T-helper 1 cell treated with Interleukin-12 subunit alpha and Interleukin-12 subunit beta and Interleukin-4 antibody, amounts not matched to agents 30 μg/mL and 1 μg/mL, for 36 hours (primary cell): ENCODE measurements around the gene ITIH2.
A peak's percentile ranks its signal among the peaks of the same experiment; 100 is the strongest.
"Not testable (repeated sequence)": the region's sequence is repeated elsewhere in the genome, so short reads cannot be mapped to it uniquely, and the experiment has no call there.

Experiments
- H3K27ac Mint-ChIP-seq: one replicate; pipeline ENCODE4 v1.8.0; 2021; ENCODE audit warnings: mild to moderate bottlenecking, mixed read lengths
- H3K27me3 Mint-ChIP-seq: one replicate; pipeline ENCODE4 v1.8.0; 2021; ENCODE audit warnings: low read depth, mixed read lengths
- H3K36me3 Mint-ChIP-seq: one replicate; pipeline ENCODE4 v1.8.0; 2021; ENCODE audit warnings: low read depth, mixed read lengths
- H3K4me1 Mint-ChIP-seq: one replicate; pipeline ENCODE4 v1.8.0; 2021; ENCODE audit warnings: low read depth, mixed read lengths
- H3K4me3 Mint-ChIP-seq: one replicate; pipeline ENCODE4 v1.8.0; 2021; ENCODE audit warnings: mild to moderate bottlenecking, moderate library complexity, mixed read lengths
- H3K9me3 Mint-ChIP-seq: one replicate; pipeline ENCODE4 v1.8.0; 2021; ENCODE audit warnings: mixed read lengths

The ITIH2 gene

GRCh38 chr10:7686351-7687171 is 16.6 kb upstream of the ITIH2 start:
- Mint-ChIP-seq H3K4me1 (peaks cover 13% of the 10 kb centered on the region), H3K27me3 (peaks cover 26% of the 10 kb centered on the region), H3K36me3 (peaks cover 3% of the 10 kb centered on the region), H3K9me3 (peaks cover 23% of the 10 kb centered on the region), H3K4me3 (no peak overlapping the region), H3K27ac (no peak overlapping the region)

DNA sequence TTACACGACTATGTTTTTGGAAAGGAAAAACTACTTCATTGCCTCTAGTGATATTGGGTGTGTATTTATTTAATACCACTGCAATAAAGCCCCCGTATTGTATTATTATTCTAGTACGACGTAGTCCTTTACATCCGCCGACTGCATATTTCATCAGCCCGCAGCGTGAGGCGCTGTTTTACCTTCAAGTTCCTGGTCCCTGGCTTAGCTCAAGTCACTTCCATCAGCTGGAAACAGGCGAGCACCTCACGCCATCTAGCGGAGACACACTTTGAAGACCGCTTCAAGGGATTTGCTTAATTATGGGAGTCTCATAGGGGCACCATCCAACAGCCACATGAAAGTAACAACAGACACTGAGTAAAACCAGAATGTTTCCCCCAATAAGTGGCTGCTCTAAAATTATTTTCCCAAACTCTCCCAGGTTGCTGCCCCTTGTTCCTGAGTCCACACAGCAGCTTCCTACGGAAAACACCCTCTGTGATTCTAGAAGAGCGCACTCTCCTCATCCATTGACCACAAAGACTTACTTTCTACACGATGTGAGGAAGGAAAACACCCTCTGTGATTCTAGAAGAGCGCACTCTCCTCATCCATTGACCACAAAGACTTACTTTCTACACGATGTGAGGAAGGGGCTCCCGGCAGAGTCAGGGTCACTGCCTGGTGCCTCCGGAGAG is 15.7 kb upstream of the ITIH2 start:
- Mint-ChIP-seq H3K36me3 (peaks cover 4% of the 10 kb centered on the region), H3K27ac (no peak overlapping the region)

DNA sequence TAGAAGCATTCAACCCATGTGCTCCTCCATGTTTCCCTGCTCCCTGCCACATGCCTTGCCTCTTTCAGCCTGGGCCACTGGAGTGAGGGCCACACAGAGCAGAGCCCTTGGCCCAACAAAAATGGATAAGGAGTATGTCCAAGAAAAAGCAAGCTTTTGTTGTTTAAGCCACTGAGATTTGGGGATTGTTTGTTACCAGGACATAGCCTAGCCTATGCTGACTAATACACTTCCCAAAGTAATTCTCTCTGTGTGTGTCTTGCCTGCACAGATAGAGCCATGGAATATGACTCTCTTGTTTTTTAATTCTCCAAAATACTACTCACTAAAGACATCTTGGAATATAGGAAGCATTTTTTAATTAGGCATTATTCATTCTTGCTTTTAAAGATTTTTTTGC is 13.5 kb upstream of the ITIH2 start:
- Mint-ChIP-seq H3K36me3 (peaks cover 11% of the 10 kb centered on the region), H3K27me3 (peaks cover 7% of the 10 kb centered on the region), H3K27ac (no peak overlapping the region), H3K4me1 (peaks cover 20% of the 10 kb centered on the region), H3K4me3 (no peak overlapping the region), H3K9me3 (peaks cover 44% of the 10 kb centered on the region)

More for the DNA sequence above, 15.7 kb upstream of the ITIH2 start:
- H3K4me1 Mint-ChIP-seq, result peaks cover 15% of the 10 kb centered on the region
- peaks cover 31% of the 10 kb centered on the region for H3K9me3 Mint-ChIP-seq
- H3K27me3 Mint-ChIP-seq, result peaks cover 24% of the 10 kb centered on the region
- no peak overlapping the region for H3K4me3 Mint-ChIP-seq

GRCh38 chr10:7690885-7691597 is 12.1 kb upstream of the ITIH2 start:
- peaks cover 20% of the 10 kb centered on the region for H3K4me1 Mint-ChIP-seq
- not testable (repeated sequence) for H3K27me3 Mint-ChIP-seq, H3K4me3 Mint-ChIP-seq
- H3K36me3 Mint-ChIP-seq, result peaks cover 11% of the 10 kb centered on the region
- peaks cover 44% of the 10 kb centered on the region for H3K9me3 Mint-ChIP-seq
- peak overlapping the region; percentile 53 for H3K27ac Mint-ChIP-seq

DNA sequence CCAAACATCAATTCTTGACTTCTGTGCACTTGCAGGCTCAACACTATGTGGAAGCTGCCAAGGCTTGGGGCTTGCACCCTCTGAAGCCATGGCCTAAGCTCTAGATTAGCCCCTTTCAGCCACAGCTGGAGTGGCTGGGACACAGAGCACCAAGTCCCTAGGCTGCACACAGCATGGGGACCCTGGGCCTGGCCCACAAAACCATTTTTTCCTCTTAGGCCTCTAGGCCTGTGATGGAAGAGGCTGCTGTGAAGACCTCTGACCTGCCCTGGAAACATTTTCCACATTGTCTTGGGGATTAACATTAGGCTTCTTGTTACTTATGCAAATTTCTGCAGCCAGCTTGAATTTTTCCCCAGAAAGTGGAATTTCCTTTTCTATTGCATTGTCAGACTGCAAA is 10.7 kb upstream of the ITIH2 start:
- Mint-ChIP-seq H3K36me3 (peaks cover 11% of the 10 kb centered on the region), H3K4me1 (peaks cover 15% of the 10 kb centered on the region), H3K9me3 (peaks cover 44% of the 10 kb centered on the region)
- H3K27me3 Mint-ChIP-seq, H3K27ac Mint-ChIP-seq, H3K4me3 Mint-ChIP-seq: not testable (repeated sequence)

- H3K9me3 Mint-ChIP-seq, result peaks cover 44% of the 10 kb centered on the region
- not testable (repeated sequence) for H3K27me3 Mint-ChIP-seq, H3K4me3 Mint-ChIP-seq, H3K27ac Mint-ChIP-seq
- H3K36me3 Mint-ChIP-seq, result peaks cover 11% of the 10 kb centered on the region
- peaks cover 15% of the 10 kb centered on the region for H3K4me1 Mint-ChIP-seq
Measured at GRCh38 chr10:7693194-7693593, 9.9 kb upstream of the ITIH2 start.

DNA sequence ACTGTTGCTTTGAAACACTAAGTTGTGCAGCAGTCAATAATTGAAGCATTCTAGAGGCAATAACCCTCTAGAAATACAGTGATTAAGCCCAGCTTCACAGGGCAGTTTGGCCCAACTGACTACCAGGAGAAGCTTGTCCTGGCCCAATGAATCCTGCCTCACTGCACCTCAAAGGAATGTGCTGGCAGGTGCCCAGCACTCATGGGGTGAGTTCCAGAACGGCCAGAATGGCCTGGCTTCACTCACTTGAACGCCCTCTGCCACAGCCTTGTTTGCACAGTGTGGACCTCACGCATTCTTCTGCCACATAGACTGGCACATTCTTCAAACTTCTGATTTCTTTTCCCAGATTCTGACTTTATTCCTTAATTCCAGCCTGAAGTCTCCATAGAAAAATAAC is 6.6 kb upstream of the ITIH2 start:
- no peaks in the 10 kb centered on the region for H3K27me3 Mint-ChIP-seq

DNA sequence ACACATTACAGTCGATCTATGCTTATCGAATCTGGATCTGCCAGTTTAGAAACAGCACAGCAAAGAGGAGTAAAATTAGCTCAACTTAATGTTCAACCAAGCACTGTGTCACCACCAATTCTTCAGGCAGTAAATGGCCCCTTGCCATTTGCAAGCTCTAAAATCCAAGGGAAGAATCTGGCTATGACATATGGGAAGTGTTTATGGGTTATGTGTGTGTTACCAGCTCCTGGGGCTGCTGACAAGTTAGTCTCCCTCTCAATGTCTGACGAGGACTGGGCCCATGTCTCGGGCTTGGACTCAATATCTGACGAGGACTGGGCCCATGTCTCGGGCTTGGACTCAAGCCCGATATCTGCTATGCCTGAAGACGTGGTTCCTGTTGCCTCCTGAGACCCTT is 5.7 kb upstream of the ITIH2 start:
- no peak overlapping the region for H3K4me3 Mint-ChIP-seq
- peaks cover 7% of the 10 kb centered on the region for H3K36me3 Mint-ChIP-seq
- H3K27ac Mint-ChIP-seq, result no peak overlapping the region
- H3K27me3 Mint-ChIP-seq, result peaks cover 3% of the 10 kb centered on the region
- H3K4me1 Mint-ChIP-seq, result peaks cover 5% of the 10 kb centered on the region
- peaks cover 12% of the 10 kb centered on the region for H3K9me3 Mint-ChIP-seq

More for the DNA sequence above, 6.6 kb upstream of the ITIH2 start:
- H3K9me3 Mint-ChIP-seq, result peaks cover 21% of the 10 kb centered on the region
- H3K27ac Mint-ChIP-seq, result no peak overlapping the region
- no peak overlapping the region for H3K4me3 Mint-ChIP-seq
- H3K36me3 Mint-ChIP-seq, result peaks cover 8% of the 10 kb centered on the region
- peaks cover 7% of the 10 kb centered on the region for H3K4me1 Mint-ChIP-seq

DNA sequence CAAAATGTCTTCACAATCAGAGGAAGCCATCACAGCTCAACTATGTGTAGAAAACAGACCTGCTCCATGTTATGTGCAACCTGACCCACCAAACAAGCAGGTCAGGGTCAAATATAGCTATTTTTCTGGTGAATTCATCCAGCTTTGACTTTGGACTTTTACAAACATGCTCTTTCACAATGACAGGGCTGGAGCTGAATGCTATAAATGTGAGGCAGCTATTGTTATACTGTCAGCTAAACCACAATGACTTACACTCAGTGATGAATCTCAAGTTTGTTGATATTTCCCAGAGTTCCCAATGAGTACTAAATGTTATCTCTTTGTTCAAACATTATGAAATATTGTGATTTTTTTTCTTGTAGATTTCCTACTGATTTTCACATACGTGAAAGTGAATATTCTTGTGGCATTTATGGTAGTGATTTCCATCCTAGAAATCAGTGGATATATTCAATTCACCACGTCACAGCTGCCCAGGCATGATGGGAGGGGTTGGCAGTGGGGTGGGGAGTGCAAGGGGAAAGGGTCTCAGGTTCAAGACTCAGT is 2.5 kb upstream of the ITIH2 start:
- Mint-ChIP-seq H3K27me3 (peaks cover 18% of the 10 kb centered on the region), H3K36me3 (no peaks in the 10 kb centered on the region), H3K9me3 (no peaks in the 10 kb centered on the region), H3K4me3 (no peak overlapping the region), H3K27ac (no peak overlapping the region), H3K4me1 (no peaks in the 10 kb centered on the region)

GRCh38 chr10:7701158-7701742 is 1.9 kb upstream of the ITIH2 start:
- Mint-ChIP-seq H3K36me3 (no peaks in the 10 kb centered on the region), H3K4me3 (no peak overlapping the region), H3K27ac (no peak overlapping the region), H3K27me3 (peaks cover 22% of the 10 kb centered on the region), H3K9me3 (no peaks in the 10 kb centered on the region), H3K4me1 (no peaks in the 10 kb centered on the region)

GRCh38 chr10:7702288-7702812 is 766 bp upstream of the ITIH2 start:
- Mint-ChIP-seq H3K27ac (no peak overlapping the region), H3K4me3 (no peak overlapping the region), H3K9me3 (no peaks in the 10 kb centered on the region), H3K36me3 (no peaks in the 10 kb centered on the region), H3K27me3 (peaks cover 32% of the 10 kb centered on the region), H3K4me1 (peaks cover 2% of the 10 kb centered on the region)

DNA sequence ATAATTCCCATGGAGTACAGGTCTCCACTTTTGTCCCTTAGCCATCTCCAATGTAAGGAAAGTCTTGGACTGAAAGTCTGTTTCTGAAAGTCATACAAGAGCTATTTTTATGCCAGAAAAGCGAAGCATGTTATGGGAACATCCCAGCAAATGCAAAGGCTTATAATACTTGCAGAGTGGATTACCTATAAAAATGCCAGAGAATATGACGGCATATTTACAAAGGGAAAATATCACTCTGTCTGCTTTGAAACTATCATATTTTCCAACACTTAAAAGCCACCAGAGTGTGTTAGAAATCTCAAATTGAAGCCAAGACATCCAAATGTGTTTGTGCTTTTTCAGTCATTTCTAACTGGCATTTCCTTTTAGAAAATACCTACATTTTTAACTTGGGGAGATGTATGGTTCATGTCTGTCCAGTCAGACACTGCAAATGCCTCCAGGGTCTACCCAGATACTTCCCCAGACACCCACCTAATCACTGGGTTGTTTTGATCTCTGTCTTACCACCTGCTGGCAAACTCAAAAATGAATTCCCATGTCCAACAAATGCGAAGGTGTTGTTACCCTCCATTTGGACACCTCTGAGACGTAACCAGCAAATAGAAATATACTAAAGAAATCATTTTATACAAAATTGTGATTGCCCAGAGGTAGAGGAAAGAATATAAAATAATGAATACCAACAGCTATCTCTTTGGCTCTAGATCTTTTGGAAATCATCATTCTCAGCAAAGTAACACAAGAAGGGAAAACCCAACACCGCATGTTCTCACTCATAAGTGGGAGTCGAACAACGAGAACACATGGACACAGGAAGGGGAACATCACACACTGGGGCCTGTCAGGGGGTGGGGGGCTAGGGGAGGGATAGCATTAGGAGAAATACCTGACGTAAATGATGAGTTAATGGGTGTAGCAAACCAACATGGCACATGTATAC is 1.2 kb downstream of the ITIH2 start:
- peaks cover 2% of the 10 kb centered on the region for H3K4me1 Mint-ChIP-seq
- no peaks in the 10 kb centered on the region for H3K36me3 Mint-ChIP-seq
- no peak overlapping the region for H3K4me3 Mint-ChIP-seq
- H3K27ac Mint-ChIP-seq, result no peak overlapping the region
- no peaks in the 10 kb centered on the region for H3K9me3 Mint-ChIP-seq
- peaks cover 39% of the 10 kb centered on the region for H3K27me3 Mint-ChIP-seq

GRCh38 chr10:7705341-7705740 is 2.2 kb downstream of the ITIH2 start:
- Mint-ChIP-seq H3K27me3 (peaks cover 39% of the 10 kb centered on the region), H3K9me3 (no peaks in the 10 kb centered on the region), H3K27ac (no peak overlapping the region), H3K4me1 (peaks cover 2% of the 10 kb centered on the region), H3K36me3 (no peaks in the 10 kb centered on the region), H3K4me3 (no peak overlapping the region)
